NCI-H146 (cell line): ENCODE measurements around the gene CLIC5.

ENCODE experiments used
- DNase-seq: peaks from one replicate; lab custom pipeline; 2025; lab: John Stamatoyannopoulos, UW

The CLIC5 gene

DNA sequence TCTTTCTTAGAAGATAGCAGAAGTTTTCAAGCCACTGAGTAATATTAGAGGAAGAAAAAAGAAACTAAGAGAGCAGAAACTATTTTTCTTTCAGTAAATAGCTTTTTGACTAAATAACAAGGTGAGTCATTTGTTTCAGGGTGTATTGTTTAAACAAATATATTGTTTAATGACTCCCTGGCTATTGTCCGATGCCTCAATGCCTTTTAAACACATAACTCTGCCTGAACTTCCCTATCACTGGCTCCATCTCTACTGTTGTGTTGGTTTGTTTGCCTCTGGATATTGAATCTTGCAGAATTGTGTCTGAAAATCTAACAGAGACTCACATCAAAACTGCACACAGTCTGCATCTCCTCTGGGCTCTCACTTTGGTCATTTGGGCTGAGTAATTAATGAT lies 19.6 kb upstream of the CLIC5 start:
- no peak for DNase-seq

DNA sequence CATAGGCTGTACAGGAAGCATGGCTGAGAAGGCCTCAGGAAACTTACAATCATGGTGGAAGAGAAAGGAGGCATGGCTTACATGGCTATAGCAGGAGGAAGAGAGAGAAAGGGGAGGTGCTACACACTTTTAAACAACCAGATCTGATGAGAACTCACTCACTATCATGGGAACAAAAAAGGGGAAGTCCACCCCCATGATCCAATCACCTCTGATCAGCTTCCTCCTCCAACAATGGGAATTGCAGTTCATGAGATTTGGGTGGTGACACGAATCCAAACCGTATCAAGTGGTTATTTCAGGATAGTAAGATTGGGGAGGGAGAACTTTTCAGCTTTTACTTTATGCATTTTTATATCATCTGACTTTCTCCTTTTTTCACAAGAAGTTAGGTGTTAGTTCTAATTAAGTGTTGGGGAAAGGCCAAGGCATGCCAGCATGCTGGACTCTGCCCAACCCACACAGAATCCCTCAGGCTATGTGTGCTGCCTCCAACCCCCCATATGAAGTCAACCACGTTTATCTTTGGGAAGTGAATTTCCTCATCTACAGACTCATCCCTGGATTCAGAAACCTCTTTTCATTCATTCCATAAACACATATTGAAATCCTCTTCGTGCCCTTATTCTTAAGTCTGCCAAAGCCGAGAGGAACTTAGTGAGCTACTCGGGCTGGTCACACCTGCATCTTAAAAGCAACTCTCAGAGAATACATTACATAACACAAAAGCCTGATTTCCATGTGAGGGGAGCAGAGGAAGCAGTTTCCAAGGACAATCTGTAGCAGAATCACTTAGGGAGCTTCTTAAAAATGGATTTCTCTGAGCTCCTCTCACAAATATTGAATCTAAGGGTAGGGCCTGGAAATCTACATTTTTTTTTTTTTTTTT lies 16.7 kb upstream of the CLIC5 start:
- DNase-seq = no peak

DNA sequence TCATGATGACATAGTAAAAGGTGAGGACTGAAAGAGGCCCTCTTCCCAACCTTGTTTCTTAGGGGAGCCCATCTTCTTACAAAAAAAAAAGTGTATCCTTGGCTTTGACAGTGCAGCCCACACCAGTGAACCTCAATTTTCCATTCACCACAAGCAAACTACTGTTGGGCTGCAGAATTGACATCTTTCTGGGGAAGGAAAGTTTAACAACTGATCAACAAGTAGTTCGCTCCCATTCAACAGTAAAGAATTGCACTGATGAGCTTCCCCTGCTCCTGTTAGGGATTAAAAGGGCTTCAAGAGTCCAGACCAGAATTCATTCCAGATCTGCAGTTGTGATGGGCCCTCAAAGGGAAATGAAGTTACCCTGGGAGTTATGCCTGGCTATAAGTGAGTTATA lies 13.9 kb upstream of the CLIC5 start:
- no peak for DNase-seq

DNA sequence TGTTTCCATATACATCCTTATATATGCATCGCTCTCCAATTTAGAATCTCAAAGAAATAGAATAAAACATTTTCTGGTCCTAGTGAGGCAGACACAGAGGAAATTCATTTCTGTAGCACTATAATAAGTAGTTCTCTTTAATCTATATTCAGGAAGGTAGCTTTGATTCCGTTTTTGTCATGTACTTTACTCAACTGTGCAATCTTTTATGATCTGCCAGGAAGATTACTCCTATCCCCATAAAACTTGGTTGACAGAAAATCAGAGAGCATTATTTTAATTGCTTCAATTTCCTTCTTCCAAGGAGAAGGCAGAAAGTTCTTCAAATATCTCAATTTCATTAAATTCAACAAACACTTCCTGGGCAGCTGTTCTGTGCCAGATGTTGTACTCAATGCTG lies 10.6 kb upstream of the CLIC5 start:
- DNase-seq = no peak

DNA sequence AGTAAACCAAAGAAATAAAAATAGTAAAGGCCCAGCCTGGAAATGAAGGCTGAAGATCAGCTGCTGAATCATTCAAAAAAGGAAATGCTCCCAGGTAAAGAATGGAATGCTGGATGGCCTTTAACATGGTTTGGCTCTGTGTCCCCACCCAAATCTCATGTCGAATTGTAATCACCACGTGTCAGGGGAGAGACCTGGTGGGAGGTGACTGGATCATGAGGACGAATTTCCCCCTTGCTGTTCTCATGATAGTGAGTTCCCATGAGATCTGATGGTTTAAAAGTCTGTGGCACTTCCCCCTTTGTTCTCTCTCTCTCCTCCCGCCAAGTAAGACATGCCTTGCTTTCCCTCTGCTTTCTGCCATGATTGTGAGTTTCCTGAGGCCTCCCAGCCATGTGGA lies 9.9 kb upstream of the CLIC5 start:
- no peak for DNase-seq

DNA sequence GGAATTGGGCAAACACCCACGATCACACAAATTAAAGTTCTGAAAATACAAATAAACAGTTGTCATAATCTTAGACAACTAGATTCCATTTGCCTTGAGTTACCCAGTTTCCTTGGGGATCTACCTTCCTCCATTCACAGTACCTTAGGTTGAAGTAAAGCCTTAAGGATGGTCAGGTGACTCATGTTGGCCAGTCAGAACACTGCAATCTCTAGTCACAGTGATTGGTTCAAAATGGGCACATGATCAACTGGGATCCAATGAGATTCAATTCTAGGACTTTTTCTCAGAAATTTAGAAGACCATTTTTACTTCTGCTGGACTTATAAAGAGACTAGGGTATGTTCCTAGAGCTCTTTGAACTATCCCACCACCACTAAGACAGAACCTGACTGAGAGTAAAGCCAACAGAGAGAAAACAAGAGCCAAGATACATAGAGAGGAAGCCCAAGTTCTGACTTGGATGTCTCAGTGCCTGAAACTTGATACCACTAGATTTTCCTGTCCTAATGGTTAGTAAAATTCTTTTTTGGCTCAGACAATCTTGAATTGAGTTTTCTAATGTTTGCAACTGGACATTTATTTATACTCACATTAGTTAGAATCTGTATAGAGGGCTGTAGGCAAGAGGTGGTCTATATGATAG lies 8.6 kb upstream of the CLIC5 start:
- DNase-seq = no peak

DNA sequence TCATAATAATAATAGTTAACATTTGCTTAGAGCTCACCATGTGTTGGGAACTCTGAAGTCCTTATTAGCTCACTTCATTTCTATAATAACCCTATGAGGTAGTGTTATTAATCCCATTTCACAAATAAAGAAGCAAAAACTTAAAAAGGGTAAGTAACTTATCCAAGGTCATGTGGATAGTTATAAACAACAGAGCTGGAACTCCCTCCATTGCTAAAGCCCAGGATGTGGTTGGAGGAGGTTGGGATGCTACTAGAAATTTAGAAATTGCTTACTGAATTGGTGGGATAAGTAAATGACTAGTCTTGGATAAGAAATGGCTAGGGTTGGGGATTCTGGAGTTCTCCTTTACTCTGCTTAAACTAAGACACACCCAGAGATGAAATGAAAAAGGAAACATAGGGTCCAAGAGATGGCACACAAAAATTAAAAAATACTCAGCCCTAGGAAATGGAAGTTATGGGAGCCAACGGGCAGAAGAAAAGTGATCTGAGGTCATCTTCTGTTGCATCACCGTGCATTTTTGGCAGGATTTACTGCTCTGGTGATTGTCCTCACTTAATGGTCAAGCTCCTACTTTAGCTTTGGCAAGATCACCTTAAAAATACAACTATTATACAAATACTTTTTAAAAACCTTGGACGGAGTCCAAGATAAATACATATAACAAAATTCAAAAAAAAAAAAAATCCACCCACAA lies 7.7 kb upstream of the CLIC5 start:
- DNase-seq = no peak

DNA sequence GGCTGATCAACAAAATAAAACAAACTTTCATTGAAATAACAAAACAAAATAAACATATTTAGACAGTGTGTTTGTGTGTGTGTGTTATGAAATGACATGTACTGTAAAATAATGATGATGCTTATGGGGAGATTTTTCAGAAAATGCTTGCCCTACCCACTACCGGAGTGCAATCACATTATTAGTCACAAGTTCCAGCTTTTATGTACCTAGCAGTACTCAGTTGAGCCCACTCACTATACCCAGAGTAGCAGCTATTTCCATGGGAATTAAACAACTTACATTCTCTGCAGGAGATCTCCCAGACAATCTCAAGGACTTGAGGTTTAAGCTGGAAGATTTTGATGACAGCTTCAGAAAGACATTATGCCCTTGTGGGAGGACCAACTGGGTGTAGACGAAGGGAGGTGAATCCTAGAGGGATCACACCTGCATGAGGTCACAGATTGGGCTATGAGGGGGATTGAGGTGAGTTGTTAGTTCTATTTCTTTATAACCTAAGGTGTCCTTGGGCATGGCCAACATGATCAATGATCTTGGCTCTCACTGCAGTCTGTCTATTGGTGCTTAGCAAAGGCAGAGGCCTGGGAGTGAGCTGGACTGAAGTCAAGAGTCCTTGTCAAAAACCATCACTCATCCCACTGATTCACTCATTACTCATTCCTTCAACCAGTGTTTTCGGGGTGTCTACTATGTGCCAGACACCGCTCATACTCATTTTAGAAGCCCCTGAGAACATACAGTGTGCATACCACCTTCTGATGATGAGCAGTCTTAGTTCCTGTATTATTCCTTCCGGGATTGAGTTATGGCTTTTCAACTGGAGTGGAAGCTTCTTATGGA lies 6.7 kb upstream of the CLIC5 start:
- DNase-seq = no peak

DNA sequence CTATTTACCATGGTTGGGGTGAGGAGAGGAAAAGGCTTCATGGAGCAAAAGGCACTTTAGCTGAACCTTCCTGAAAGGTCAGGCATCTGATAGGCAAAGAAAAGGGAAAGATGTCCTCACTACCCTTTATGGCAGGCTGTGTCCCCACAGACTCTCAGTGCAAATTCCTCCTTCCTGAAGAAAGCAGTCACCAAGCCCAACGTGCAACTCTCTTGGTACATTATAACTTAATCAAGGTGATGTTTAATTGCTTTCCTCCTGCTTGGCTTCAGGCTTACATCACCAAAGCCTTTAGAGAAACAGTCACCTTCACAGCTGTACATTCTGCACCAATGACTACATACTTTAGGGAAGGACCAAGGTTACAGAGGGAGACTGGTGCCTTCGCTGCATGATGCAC lies 2.1 kb upstream of the CLIC5 start:
- DNase-seq = no peak

DNA sequence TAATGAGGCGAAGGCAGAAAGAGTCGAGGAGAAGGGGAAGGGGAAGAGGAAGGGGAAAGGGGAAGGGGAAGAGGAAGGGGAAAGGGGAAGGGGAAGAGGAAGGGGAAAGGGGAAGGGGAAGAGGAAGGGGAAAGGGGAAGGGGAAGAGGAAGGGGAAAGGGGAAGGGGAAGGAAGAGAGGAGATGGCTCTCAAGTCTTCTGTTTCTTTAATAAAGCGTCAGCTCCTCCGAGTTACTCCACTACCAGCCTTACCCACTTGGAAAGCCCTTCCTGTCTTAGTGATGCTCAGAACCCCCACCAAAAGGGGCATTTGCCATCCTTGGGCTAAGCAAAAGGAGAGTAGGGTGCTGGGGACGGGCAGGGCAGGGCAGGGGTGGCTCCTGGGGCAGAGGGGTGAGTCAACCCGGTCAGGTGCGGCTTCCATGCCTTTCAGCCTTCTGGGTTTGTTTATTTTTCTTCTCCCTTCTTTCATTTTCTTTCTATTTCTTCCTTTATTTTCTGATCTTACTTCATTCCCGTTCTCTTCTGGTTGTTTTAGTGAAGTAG lies 476 bp upstream of the CLIC5 start:
- no peak for DNase-seq

DNA sequence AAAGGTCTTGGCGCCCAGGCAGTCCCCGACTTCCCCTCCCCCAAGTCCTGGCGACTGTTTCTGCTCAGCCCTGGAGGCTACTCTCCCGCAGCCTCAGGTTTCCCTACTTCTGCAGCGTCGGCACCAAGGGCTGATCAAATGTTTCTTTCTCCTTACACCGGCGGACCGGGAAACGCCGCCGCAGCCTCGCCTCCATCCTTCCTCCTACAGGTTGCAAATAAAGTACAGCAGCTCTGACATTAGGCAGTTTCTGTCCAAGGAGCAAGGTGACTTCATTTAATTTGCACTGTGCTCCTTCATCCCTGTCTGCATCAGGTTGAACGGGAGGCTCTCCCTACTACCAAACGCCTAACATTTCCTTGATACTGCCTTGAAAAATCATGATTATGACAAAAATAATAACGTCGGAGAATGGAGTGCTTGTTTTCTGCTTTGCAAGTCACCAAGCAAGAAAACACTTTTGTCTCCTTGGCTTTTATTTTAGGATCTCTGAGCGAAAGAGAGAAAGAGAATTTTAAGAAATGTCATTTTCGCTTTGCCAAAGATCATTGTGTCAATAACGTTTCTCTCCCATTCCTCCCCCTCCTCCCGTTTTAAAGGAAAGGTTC lies 1.0 kb downstream of the CLIC5 start:
- no peak for DNase-seq

DNA sequence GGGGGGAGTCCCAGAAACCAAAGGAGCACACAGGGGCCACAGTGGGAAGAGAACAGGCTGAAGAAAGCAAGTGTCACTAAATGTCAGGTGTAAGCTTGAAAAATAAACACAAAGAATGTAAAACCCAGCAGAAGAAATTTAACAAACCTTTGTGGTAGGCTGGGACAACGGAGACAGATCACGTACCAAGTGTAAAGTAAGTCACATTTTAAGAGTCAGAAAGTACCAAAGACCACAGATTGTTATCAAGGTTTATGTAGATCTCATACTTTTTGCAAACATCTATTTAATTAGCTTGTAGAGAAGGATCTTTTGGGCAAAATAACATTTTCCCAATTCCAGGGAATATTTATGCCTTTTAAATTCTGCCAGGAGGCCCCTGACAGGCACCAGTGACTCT lies 1.6 kb downstream of the CLIC5 start:
- DNase-seq = no peak

DNA sequence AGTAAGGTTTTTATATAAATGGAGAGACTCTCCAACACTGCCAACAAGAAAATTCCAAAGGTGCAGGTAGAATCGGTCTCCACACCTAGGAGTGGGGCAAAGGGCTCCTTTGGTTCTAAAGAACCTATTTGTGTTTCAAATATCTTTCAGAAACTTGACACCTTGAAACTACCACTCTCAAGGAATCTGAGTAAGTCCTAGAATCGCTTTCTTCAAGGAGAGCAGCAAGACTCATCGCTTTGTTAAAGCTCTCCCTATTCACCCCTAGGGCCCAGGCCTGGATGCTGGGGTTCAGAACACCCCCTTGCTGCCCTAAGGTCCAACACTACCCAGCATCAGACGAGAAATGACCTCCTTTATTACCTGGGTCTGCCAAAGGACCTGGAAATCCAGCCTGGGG lies 2.0 kb downstream of the CLIC5 start:
- DNase-seq = no peak

DNA sequence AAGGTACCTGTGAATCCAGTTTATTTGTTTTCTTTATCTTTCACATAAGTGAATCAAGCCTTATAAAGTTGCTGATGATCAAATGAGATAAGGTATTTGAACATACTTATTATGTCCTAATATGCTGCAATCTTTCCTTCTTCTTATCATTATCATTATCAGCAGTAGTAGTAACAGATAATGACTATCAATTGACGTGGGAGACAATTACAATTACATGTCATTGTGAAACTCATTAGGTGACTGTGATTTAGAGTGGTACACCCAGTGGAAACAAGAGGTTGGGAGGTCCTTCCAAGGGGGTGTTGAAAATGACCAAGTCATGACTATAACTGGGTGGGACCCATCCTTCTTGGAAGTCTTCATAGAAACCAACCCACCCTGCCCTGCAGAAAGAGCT lies 2.8 kb downstream of the CLIC5 start:
- DNase-seq = no peak

DNA sequence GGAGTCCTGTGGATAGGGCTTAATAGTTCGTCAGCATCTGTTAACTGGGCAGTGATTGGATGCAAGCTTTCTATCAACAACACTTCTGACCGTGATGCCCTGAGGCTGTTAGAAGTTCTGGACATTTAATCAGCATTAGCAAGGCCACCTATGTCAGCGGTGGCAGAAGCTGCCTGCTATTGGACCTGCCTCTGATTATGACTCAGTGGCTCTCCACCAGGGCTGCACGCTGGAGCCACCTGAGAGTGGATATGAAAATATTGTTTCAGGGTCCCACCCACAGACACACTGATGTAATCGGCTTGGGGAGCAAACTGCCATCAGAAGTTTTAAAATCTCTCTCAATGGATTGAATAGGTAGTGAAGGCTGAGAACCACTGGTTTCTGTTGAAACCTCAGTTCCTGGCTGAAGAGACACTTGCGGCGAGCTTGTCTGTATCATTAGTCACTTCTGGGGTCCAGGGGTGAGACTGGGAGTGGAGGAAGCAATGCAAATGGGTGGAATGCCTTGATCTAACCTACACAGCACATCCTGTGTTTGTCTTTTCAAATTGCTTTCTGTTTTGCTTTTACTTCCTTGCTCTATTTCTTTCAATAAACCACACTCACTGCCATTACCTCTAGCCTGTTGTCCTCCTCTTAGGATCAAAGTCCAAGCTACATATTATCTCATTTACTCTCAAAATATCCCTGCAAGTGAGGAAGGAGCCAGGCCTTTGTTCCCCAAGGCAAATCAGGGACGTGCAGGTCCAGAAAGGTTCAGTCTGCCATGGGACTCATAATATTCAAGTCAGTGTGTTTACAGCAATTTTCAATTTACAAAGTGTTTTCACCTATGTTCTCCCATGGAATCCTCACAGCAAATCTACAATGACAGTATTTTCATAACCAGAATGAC lies 4.2 kb downstream of the CLIC5 start:
- DNase-seq = no peak

DNA sequence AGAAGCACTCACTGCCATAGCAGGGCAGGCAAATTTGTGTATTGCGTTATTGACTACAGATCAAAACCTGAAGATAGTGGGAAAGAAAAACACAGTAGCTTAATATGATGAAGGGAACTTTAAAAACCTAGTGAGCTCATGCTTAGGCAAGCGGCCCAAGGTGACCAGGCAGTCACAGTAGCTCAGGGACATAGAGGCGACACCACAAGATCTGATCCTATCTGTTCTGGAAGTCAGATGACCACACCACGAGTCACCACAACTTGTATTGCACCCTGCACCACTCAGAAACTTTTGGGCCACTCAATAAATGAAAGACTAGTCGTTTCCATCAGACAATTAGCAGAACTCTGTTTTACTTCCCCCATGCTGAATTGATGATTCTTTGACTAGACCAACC lies 4.9 kb downstream of the CLIC5 start:
- no peak for DNase-seq

DNA sequence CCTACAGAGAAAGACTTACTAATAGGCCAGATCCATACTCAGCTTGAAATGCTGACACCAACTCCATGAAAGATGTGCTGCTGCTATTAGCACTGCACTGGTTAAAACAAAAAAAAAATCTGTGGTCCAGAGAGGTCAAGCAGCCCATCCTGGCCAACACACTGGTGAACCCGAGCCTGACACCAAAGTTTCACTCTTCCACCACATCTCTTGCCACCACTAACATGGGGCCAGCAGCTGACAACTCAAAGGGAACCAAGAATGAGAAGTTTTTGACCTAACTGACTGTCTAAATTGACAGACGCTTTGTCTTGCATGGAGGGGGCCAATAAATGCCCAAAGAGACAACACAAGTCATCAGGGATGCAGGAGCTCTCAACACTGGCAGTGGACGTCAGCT lies 5.4 kb downstream of the CLIC5 start:
- DNase-seq = no peak

DNA sequence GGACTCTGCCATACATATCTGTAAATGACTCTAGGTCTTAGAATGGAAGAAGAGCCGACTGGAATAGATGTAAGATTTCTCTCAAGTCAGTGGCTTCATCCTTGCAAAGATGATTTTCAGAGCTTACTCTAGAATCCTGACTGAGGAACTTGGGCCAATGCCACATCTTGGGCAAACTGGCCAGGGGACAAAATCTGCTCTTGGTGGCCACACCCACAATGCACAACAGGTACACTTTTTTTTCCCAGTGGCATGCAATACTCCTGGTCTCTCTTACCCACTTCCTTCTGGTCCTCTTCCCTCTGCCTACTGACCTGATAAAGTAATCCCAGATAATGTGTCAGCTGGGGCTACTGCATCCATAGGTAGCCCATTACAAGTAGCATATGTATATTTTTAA lies 13.4 kb downstream of the CLIC5 start:
- DNase-seq = no peak

DNA sequence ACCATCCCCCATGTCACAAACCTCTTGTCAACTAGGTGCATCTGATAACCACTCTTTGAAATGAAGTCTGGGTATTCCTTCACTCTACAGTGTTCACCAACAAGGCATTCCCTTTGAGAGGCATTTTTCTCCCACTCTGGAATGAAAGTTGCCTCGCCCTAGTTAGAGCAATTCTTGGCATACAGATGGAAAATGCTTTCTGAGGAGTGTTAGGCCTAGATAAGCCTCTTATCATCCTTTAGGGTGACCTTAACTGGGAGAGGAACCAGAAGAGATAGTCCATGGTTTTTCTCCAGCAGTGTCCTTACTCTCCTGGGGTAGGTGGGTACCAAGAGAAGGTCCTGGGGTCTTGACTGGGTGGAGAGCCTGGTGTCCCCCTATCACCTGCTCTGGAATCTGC lies 14.8 kb downstream of the CLIC5 start:
- no peak for DNase-seq

DNA sequence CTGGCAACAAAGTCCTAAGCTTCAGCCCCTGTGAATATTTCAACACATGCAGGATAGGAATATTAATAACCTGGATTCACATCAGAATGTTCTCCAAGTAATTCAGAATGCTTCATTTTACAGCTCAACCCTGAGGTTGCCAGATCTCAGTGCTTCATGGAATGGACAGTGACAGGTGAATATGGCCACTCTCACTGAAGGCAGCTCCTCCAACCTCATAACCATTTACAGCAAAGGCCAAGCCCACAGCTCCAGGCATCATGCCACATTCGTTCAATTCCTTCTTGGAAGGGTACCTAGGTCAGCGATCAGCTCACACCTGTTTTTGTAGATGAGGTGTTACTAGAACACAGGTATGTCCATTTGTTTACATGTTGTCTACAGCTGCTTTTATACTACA lies 17.1 kb downstream of the CLIC5 start:
- DNase-seq = no peak
